ENCODE measurements around the gene PSMC5.

DNA sequence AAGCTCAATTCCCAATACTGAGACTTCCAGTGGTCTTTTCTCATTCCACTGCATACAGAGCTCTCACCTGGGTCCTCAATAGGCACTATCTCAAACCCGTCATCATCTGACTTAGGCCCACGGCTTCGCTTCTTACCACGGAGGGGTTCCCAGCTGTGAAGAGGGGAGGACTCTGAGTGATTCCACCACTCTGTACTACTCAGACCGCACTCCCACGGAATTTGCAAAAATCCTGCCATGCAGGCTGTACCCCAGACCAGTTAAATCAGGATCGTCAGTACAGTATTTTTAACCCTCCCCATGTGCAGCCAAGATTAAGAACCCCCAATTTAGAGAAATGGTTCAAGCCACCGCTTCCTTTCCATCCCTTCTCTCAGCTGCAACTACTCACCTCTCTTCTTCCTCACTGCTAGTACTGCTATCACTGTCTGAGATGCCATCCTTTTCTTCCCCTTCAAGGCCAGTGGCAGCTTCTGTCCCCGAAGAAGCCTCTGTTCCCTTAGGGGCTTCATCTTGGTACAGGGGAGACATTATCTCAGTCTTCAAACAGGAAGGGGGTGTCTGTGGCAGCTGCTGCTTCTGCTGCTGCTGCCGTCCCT is 6.2 kb upstream of the PSMC5 start:
- TF ChIP-seq POLR2AphosphoS5 (IDR thresholded peaks at IDR 0.05): no peak
- TF ChIP-seq, protein P1, sequence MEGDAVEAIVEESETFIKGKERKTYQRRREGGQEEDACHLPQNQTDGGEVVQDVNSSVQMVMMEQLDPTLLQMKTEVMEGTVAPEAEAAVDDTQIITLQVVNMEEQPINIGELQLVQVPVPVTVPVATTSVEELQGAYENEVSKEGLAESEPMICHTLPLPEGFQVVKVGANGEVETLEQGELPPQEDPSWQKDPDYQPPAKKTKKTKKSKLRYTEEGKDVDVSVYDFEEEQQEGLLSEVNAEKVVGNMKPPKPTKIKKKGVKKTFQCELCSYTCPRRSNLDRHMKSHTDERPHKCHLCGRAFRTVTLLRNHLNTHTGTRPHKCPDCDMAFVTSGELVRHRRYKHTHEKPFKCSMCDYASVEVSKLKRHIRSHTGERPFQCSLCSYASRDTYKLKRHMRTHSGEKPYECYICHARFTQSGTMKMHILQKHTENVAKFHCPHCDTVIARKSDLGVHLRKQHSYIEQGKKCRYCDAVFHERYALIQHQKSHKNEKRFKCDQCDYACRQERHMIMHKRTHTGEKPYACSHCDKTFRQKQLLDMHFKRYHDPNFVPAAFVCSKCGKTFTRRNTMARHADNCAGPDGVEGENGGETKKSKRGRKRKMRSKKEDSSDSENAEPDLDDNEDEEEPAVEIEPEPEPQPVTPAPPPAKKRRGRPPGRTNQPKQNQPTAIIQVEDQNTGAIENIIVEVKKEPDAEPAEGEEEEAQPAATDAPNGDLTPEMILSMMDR (IDR thresholded peaks at IDR 0.05): no peak
- TF ChIP-seq POLR2A (IDR thresholded peaks at IDR 0.05): no peak
- TF ChIP-seq EP300 (IDR thresholded peaks at IDR 0.05): no peak

Measured in sigmoid colon (tissue), 4 donors.